GM12878 (cell line): Measurements from ENCODE around the gene ATXN7L1.

Source experiments
- CTCF ChIP-seq, 3 experiments: IDR thresholded peaks in 2 of 3; conservative IDR thresholded peaks in 1 of 3; 2 replicates each; pipeline ENCODE4 v1.5.1; 2011; ENCODE audit warnings: low read depth in 3 of 3, low read length in 3 of 3, mild to moderate bottlenecking in 3 of 3, control low read depth in 2 of 3, moderate library complexity in 2 of 3, inconsistent platforms in 1 of 3, mixed read lengths in 1 of 3; ENCODE audit not compliant: control insufficient read depth in 2 of 3, insufficient read depth in 1 of 3; ENCODE audit errors: extremely low read depth in 1 of 3
- EP300 ChIP-seq, 2 experiments: fragments of 150-350 bp in 1 of 2; IDR thresholded peaks; 2 replicates each; pipeline ENCODE4 v1.6.1; 2011 to 2012; ENCODE audit warnings: low read depth in 2 of 2, low read length in 2 of 2, borderline replicate concordance in 1 of 2, improper control_type of control experiment in 1 of 2, inconsistent platforms in 1 of 2; ENCODE audit not compliant: control insufficient read depth in 1 of 2
- GABPA ChIP-seq: IDR thresholded peaks from 2 replicates; pipeline ENCODE4 v1.6.1; 2014; ENCODE audit warnings: antibody characterized with exemption, low read depth, mild to moderate bottlenecking, inconsistent platforms
- MAX ChIP-seq: IDR thresholded peaks from 2 replicates; pipeline ENCODE4 v1.6.1; 2012; ENCODE audit warnings: low read depth, low read length, improper control_type of control experiment
- POLR2A ChIP-seq: IDR thresholded peaks from 2 replicates; pipeline ENCODE4 v1.6.1; 2011; ENCODE audit warnings: low read depth, mild to moderate bottlenecking, low read length
- POLR2AphosphoS5 ChIP-seq: IDR thresholded peaks from 2 replicates; pipeline ENCODE4 v1.6.1; 2011; ENCODE audit warnings: mild to moderate bottlenecking, low read length, inconsistent platforms
- PRDM15 ChIP-seq: fragments of 450-650 bp; formaldehyde crosslinking; IDR thresholded peaks from 2 replicates; pipeline ENCODE4 v1.4.0; 2020; ENCODE audit warnings: mild to moderate bottlenecking, moderate library complexity
- USF1 ChIP-seq: IDR thresholded peaks from 2 replicates; pipeline ENCODE4 v1.6.1; 2011; ENCODE audit warnings: borderline replicate concordance, low read depth, mild to moderate bottlenecking, moderate library complexity, mixed read lengths, low read length; ENCODE audit not compliant: insufficient read depth; ENCODE audit errors: extremely low read length
- ZBTB33 ChIP-seq: fragments of 450-650 bp; IDR thresholded peaks from 2 replicates; pipeline ENCODE4 v1.6.1; 2017; ENCODE audit warnings: mild to moderate bottlenecking
- ZNF274 ChIP-seq: IDR thresholded peaks from one replicate; pipeline ENCODE4 v1.8.0; 2011; ENCODE audit not compliant: insufficient read length, insufficient read depth

- TF ChIP-seq CTCF (IDR thresholded peaks at IDR 0.05 in 2 of 3, conservative IDR thresholded peaks at IDR 0.05 in 1 of 3; ENCODE audit: control insufficient read depth in 2 of 3, extremely low read depth in 1 of 3, insufficient read depth in 1 of 3, low read depth in 3 of 3, low read length in 3 of 3), result no peak
- no peak for TF ChIP-seq POLR2AphosphoS5
- TF ChIP-seq MAX, result no peak
- TF ChIP-seq GABPA, result no peak
- TF ChIP-seq POLR2A, result no peak
- TF ChIP-seq ZBTB33, result no peak
- no peak for TF ChIP-seq USF1
- TF ChIP-seq PRDM15 (CRISPR knock-in tag), result no peak
- TF ChIP-seq EP300 (IDR thresholded peaks at IDR 0.05; ENCODE audit: borderline replicate concordance in 1 of 2, control insufficient read depth in 1 of 2, low read depth in 2 of 2, low read length in 2 of 2), result no peak
- no peak for TF ChIP-seq ZNF274
These were observed 83.7 kb downstream of the ATXN7L1 start for GRCh38 chr7:105792488-105793370.
